ENCODE measurements around the gene ADRA2B. TPM values are rescaled to one million over a fixed set of nuclear protein-coding genes. Genes with fewer than 3 reads are reported as not detected.

ADRA2B gene
- total RNA-seq, 2 experiments from 2014 or later = 0.29 to 0.34 TPM

GRCh38 chr2:96111823-96112500 lies 4.4 kb downstream of the ADRA2B start:
- no peak for ATAC-seq
- Mint-ChIP-seq H3K9me3 (no peaks in the 10 kb centered on the region), H3K4me1 (ENCODE audit: low read depth) (peaks cover 3% of the 10 kb centered on the region), H3K27ac (no peak overlapping the region), H3K27me3 (peaks cover 7% of the 10 kb centered on the region), H3K36me3 (ENCODE audit: low read depth) (no peaks in the 10 kb centered on the region), H3K4me3 (no peak overlapping the region)
- TF ChIP-seq CTCF (IDR thresholded peaks at IDR 0.05) = no peak
- intact Hi-C loops (cut with micrococcal nuclease) = no loop called here
- ChIA-PET CTCF (interaction anchor here (0.6 to 9.3 kb wide), 3 partner anchors 10 to 69 kb away, joined by 3 to 94 read pairs (median 3); no protein-coding TSS in a partner anchor), POLR2A (interaction anchor here (1.0 kb wide), 1 partner anchor 8 kb away, joined by 3 read pairs; no protein-coding TSS in a partner anchor)
- no peak for DNase-seq

GRCh38 chr2:96111257-96111640 lies 5.1 kb downstream of the ADRA2B start:
- H3K36me3 Mint-ChIP-seq (ENCODE audit: low read depth) = no peaks in the 10 kb centered on the region
- no peak for ATAC-seq
- TF ChIP-seq CTCF (IDR thresholded peaks at IDR 0.05) = no peak
- DNase-seq = no peak
- peaks cover 3% of the 10 kb centered on the region for H3K4me1 Mint-ChIP-seq (ENCODE audit: low read depth)
- no peak overlapping the region for H3K27ac Mint-ChIP-seq
- POLR2A ChIA-PET = interaction anchor here (1.0 kb wide), 1 partner anchor 9 kb away, joined by 3 read pairs; no protein-coding TSS in a partner anchor
- CTCF ChIA-PET = interaction anchor here (0.6 to 9.3 kb wide), 3 partner anchors 28 to 70 kb away, joined by 3 to 94 read pairs (median 3); partner anchors contain the start of gene ASTL
- intact Hi-C loops (cut with micrococcal nuclease) = no loop called here
- H3K9me3 Mint-ChIP-seq = no peaks in the 10 kb centered on the region
- no peak overlapping the region for H3K4me3 Mint-ChIP-seq
- peaks cover 7% of the 10 kb centered on the region for H3K27me3 Mint-ChIP-seq

GRCh38 chr2:96110621-96111256 lies 5.6 kb downstream of the ADRA2B start:
- peaks cover 2% of the 10 kb centered on the region for H3K4me1 Mint-ChIP-seq (ENCODE audit: low read depth)
- no peaks in the 10 kb centered on the region for H3K36me3 Mint-ChIP-seq (ENCODE audit: low read depth)
- H3K27me3 Mint-ChIP-seq = peaks cover 5% of the 10 kb centered on the region
- no peak overlapping the region for H3K4me3 Mint-ChIP-seq
- ChIA-PET POLR2A (interaction anchor here (1.0 kb wide), 1 partner anchor 9 kb away, joined by 3 read pairs; no protein-coding TSS in a partner anchor), CTCF (interaction anchor here (1.1 to 1.5 kb wide), 3 partner anchors 11 to 63 kb away, joined by 3 to 8 read pairs (median 3); partner anchors contain the start of gene ASTL)
- H3K27ac Mint-ChIP-seq = no peak overlapping the region
- ATAC-seq (no peak), DNase-seq (no peak)
- H3K9me3 Mint-ChIP-seq = peaks cover under 1% of the 10 kb centered on the region
- intact Hi-C loops (cut with micrococcal nuclease) = no loop called here
- TF ChIP-seq CTCF (IDR thresholded peaks at IDR 0.05) = no peak

GRCh38 chr2:96109931-96110511 lies 6.3 kb downstream of the ADRA2B start:
- DNase-seq (no peak), ATAC-seq (no peak)
- TF ChIP-seq CTCF (IDR thresholded peaks at IDR 0.05) = no peak
- H3K27ac Mint-ChIP-seq = no peak overlapping the region
- no peaks in the 10 kb centered on the region for H3K27me3 Mint-ChIP-seq
- no peak overlapping the region for H3K4me3 Mint-ChIP-seq
- ChIA-PET POLR2A (no interaction called here), CTCF (interaction anchor here (1.1 to 1.5 kb wide), 3 partner anchors 10 to 64 kb away, joined by 3 to 8 read pairs (median 3); partner anchors contain the start of gene ASTL)
- H3K4me1 Mint-ChIP-seq (ENCODE audit: low read depth) = no peaks in the 10 kb centered on the region
- no peaks in the 10 kb centered on the region for H3K36me3 Mint-ChIP-seq (ENCODE audit: low read depth)
- intact Hi-C loops (cut with micrococcal nuclease) = no loop called here
- peaks cover 6% of the 10 kb centered on the region for H3K9me3 Mint-ChIP-seq
